Astrocyte of the spinal cord (primary cell): ENCODE measurements around the gene EPB41L3.

Experiments used
- DNase-seq: peaks from one replicate; pipeline ENCODE4 v3.0.0; 2011; ENCODE audit warnings: low read depth, low spot score
- H3K4me3 ChIP-seq: 2 replicates; pipeline ENCODE4 v1.5.1; 2011; ENCODE audit warnings: low read depth, mild to moderate bottlenecking, low read length, moderate library complexity
- in situ Hi-C: cut with HindIII; loops from 2 replicates; pipeline ENCODE4 v1.10.0; 2017; ENCODE audit warnings: low sequenced_read_pairs
- TF ChIP-seq, protein P1 (sequence below): IDR thresholded peaks from 2 replicates; pipeline ENCODE4 v1.5.1; 2012; ENCODE audit warnings: low read depth, mild to moderate bottlenecking, low read length, inconsistent platforms

EPB41L3 gene

DNA sequence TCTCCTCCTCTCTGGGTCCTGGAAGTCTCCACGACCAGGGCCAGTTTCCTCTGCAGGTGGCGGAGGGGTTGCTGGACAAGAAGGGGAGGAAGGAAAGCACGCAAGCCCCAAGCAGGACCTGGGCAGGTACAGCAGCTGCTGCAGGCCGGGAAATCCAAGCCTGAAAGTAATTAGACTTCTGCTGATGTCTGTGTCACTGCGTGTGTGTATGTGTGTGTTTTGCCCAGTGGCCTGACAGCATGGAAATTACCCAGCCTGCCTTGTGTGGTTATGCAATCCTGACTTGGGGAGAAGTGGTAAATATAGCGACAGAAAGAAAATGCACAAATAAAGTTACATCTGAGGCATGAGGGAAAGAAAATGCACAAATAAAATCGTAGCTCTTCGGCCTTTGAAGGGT lies 126.5 kb downstream of the EPB41L3 start:
- in situ Hi-C loops: no loop called here
- DNase-seq: no peak
- TF ChIP-seq, protein P1, sequence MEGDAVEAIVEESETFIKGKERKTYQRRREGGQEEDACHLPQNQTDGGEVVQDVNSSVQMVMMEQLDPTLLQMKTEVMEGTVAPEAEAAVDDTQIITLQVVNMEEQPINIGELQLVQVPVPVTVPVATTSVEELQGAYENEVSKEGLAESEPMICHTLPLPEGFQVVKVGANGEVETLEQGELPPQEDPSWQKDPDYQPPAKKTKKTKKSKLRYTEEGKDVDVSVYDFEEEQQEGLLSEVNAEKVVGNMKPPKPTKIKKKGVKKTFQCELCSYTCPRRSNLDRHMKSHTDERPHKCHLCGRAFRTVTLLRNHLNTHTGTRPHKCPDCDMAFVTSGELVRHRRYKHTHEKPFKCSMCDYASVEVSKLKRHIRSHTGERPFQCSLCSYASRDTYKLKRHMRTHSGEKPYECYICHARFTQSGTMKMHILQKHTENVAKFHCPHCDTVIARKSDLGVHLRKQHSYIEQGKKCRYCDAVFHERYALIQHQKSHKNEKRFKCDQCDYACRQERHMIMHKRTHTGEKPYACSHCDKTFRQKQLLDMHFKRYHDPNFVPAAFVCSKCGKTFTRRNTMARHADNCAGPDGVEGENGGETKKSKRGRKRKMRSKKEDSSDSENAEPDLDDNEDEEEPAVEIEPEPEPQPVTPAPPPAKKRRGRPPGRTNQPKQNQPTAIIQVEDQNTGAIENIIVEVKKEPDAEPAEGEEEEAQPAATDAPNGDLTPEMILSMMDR: no peak
- no peak overlapping the region for H3K4me3 ChIP-seq

DNA sequence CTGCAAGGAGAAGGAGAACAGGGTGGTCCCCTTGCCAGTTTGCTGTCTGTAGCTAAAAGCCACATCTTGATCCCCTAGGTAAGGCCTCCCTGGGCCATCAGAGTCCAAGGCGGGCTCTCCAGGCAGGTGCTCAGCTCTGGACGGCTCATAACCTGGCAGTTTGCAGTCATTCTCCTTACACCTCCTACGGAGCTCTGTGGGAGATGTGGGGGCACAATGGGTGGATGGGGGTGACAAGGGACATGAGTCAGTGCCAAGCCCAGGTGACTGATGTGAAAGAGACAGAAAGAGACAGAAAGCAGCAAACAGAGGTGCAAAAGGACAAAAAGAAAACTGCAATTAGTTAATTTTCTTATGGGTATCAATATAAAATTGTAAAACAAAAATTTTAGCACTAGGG lies 127.7 kb downstream of the EPB41L3 start:
- TF ChIP-seq, protein P1: no peak
- DNase-seq: no peak
- in situ Hi-C loops: no loop called here
- no peak overlapping the region for H3K4me3 ChIP-seq

DNA sequence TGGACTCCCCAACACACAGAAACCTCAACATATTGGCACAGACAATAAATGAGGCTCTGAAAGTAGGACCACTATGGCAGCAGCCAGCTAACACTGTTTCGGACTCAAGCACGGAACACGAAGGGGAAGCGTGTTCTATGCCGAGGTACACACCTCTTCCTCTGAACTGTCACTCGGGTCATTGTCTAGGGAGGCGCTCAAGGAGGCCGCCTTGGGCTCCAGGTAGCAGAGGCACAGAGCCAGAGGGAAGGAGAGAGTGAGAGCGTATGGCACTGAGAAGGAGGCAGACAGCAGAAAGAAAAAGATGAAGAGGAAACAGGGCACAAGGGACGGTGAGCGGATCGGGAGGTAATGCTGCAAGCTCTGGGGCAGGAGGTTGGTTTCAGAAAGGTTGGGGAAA lies 128.1 kb downstream of the EPB41L3 start:
- no peak for DNase-seq
- in situ Hi-C loops: no loop called here
- H3K4me3 ChIP-seq: no peak overlapping the region
- TF ChIP-seq, protein P1: no peak

DNA sequence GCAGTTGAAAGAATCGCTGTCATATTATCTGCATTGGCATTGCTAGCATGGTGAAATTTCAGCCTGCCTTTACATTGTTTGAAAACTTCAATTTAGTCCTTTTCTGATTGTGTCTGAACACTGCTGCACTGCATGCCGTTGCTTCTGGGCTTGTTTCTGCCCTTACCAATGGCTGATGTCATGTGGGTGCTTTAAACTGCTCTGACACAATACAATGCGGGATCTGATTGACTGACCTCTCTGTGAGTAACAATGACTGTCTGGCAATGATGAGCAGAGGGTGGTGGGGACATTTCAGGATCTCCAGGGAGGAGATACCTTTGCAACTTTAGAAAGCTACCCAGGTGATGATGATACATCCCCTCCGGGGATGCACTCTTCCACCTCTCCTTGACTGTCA lies 128.8 kb downstream of the EPB41L3 start:
- no peak for DNase-seq
- no peak overlapping the region for H3K4me3 ChIP-seq
- TF ChIP-seq, protein P1: no peak
- in situ Hi-C loops: no loop called here

DNA sequence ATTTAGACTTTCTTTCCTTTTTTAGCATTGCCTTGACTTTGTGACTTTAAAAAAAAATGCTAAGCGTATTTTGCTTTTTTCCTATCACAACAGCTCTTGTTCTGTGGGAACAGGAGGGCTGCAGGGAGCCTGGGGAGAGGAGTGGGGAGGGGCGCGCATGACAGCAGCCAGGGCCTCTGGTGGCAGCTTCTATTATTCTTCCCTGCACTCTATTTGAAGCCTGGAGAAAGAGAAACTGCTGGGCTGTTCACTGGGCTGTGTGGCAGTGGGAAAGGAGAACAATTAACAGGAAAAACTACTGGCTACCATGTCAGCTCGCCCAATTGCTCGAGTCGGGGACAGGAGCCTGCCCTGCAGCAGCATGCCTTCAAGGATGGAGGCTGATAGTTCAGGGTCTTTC lies 129.3 kb downstream of the EPB41L3 start:
- no peak overlapping the region for H3K4me3 ChIP-seq
- no peak for DNase-seq
- TF ChIP-seq, protein P1: no peak
- in situ Hi-C loops: no loop called here

DNA sequence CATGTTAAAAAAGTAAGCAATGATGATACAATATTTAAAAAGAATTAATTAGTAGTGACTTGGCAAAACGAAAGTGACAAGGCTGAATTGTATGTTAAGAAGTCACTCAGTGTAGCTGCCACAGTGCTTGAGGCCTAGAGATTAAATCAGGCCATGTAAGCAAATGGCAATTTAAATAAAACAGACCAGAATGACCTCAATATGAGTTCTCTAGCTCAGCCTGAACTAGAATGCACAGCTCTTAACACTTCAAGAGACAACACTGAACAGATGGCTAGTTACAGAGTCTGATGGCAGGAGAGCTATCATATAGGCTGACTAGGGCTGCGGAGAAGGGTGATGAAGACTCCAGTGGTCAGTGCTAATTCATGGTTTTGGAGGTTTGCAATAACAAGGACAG lies 130.3 kb downstream of the EPB41L3 start:
- in situ Hi-C loops: no loop called here
- no peak for DNase-seq
- TF ChIP-seq, protein P1: no peak
- H3K4me3 ChIP-seq: no peak overlapping the region

DNA sequence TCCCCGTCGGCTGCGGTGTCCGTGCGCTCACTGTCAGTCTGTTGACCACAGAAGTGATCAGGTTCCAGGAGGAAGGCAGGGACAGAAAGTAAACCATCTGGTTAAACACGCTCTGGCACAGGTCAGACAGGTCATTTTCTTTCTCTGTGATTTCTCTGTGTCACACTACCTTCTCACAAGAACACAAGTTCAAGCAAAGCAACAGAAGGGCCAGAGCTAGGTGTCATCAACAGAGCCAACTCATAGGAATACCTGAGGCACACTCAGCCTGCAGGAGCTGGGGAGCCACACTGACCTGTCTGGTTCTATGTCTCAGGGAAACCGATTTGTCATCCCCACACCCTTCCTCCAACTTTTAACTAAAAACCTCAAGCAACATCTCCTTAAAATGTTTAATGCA lies 133.2 kb downstream of the EPB41L3 start:
- H3K4me3 ChIP-seq: no peak overlapping the region
- TF ChIP-seq, protein P1: no peak
- in situ Hi-C loops: no loop called here
- no peak for DNase-seq
